ENCODE measurements around the gene PRPF6. TPM values are rescaled to one million over a fixed set of nuclear protein-coding genes. Genes with fewer than 3 reads are reported as not detected.

Gene PRPF6
- total RNA-seq, 1 donor from 2014 or later = 52.6 TPM

DNA sequence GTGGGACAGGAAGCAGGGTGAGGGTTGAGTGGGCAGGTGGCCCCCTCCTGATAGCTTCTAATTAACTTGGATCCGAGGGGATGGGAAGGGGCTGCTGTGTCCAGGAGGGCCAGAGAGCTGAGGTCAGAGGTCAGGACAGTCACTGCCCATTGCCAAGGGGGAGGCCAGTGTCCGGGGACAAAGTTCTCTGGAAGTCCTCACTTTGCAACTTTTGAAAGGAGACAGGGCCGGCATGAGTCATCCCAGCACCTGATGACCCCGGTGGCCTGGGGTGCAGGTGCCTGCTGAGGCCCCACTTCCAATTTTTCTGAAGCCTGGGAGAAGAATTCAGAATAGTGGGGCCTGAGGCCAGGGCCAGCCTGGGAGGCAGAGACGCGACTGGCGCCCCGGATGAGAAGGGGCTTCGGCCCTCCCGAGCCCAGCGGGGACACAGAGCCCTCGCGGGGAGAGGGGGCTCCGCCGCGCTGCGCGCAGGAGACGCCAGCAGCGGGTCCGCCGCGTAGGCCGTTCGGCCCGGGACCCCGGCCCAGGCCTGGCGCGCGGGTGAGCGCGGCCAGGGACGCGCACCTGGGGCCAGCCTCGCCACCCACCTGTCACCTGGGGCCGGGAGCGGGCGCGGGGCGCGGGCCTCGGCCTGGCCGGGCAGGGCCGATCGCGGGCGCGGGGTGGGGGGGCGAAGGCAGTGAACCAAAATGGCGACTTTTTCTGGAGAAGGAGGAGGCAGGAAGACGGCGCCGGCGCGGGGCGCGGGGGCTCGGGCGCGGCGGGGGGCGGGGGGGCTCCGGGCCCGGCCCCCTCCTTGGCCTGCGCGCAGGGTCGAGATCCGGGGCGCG, 11.8 kb upstream of the PRPF6 start:
- Histone ChIP-seq H3K9me3 (ENCODE audit: insufficient read depth, low read depth, low read length) (peaks cover 30% of the 10 kb centered on the region), H4K20me1 (ENCODE audit: insufficient read depth, low read length) (no peaks in the 10 kb centered on the region), H3K27me3 (ENCODE audit: insufficient read depth, low read length) (no peaks in the 10 kb centered on the region), H3K36me3 (ENCODE audit: insufficient read depth, low read length) (peaks cover 4% of the 10 kb centered on the region), H3K4me2 (ENCODE audit: low read length) (peak overlapping the region; percentile 95), H3K9ac (ENCODE audit: low read length) (peak overlapping the region; percentile 86), H3K4me3 (ENCODE audit: insufficient read depth, low read depth, low read length) (peak overlapping the region; percentile 67), H2AFZ (ENCODE audit: low read depth, low read length) (peak overlapping the region; percentile 47), H3K27ac (ENCODE audit: low read depth, low read length) (peak overlapping the region; percentile 33), H3K4me1 (ENCODE audit: insufficient read depth, low read length) (peaks cover 13% of the 10 kb centered on the region), H3K79me2 (ENCODE audit: insufficient read depth, low read length) (peaks cover 24% of the 10 kb centered on the region)
- DNase-seq (ENCODE audit: low read depth) (no peak), FAIRE-seq (no peak)
- Mint-ChIP-seq H3K4me3 (ENCODE audit: unreplicated experiment) (peak overlapping the region; percentile 86), H3K9me3 (ENCODE audit: unreplicated experiment) (no peaks in the 10 kb centered on the region), H3K4me1 (ENCODE audit: low read depth, unreplicated experiment) (peaks cover 5% of the 10 kb centered on the region), H3K27ac (ENCODE audit: unreplicated experiment) (peak overlapping the region; percentile 88), H3K36me3 (ENCODE audit: low read depth, unreplicated experiment) (no peaks in the 10 kb centered on the region), H3K27me3 (ENCODE audit: low read depth, unreplicated experiment) (no peaks in the 10 kb centered on the region)
- TF ChIP-seq EZH2 (IDR thresholded peaks at IDR 0.05; ENCODE audit: insufficient read depth, low read length) (no peak), CTCF (IDR thresholded peaks at IDR 0.05; ENCODE audit: insufficient read depth, low read depth, low read length) (no peak)

DNA sequence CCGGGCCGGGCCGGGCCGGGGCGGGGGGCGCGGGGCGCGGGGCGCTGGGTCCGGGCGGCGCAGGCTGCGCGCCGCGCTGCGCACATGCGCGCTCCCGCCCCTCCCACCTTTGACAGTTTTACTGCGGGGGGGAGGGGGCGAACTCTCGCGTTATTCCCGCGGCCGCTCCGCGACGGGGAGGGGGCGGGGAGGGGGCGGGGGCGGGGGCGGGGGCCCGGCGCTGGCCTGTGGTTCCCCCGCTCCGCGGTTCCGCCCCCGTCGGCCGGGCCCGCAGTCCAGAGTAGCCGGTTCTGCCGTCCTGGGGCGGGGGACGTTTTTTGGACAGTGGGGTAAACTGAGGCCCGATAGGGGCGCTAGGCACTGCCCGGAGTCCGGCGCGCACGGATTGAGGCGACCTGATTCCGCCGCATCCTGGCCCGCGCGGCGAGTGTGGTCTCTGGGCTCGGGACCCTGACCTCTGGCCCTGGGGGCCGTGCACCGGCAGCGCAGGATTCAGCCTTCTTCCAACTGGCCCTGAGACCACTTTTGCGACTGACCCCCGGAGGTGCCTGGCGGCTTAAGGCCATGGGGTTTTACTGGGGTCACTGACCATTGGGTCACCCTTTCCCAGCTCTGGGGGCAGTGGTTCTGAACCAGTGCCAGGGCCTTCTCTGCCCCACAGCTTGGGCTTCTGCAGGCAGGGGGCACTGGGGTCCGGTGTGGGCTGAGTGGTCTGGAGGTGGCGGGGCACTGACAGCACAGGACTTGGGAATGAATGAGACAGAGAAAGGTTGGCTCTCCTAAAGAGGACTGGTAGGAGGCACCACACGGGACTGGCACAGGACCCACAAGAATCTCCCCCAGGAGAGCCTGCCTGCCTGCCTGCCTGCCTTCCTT, 10.9 kb upstream of the PRPF6 start, which contains the start of gene ZNF512B:
Gene ZNF512B, minus strand, starts transcription at position 93 of the 876 bp plus-strand sequence. CDS start 1,980 bp downstream, outside the sequence.
- peaks cover 2% of the 10 kb centered on the region for H3K36me3 Mint-ChIP-seq (ENCODE audit: low read depth, unreplicated experiment)
- Histone ChIP-seq H3K4me2 (ENCODE audit: low read length) (peak within 1 kb of the TSS; percentile 95), H3K4me3 (ENCODE audit: insufficient read depth, low read depth, low read length) (peak within 1 kb of the TSS; percentile 67), H3K27me3 (ENCODE audit: insufficient read depth, low read length) (no peaks in the 10 kb centered on the region), H3K9me3 (ENCODE audit: insufficient read depth, low read depth, low read length) (peaks cover 24% of the 10 kb centered on the region), H3K79me2 (ENCODE audit: insufficient read depth, low read length) (peaks cover 24% of the 10 kb centered on the region), H3K36me3 (ENCODE audit: insufficient read depth, low read length) (peaks cover 2% of the 10 kb centered on the region), H2AFZ (ENCODE audit: low read depth, low read length) (peak within 1 kb of the TSS; percentile 77), H3K27ac (ENCODE audit: low read depth, low read length) (peak within 1 kb of the TSS; percentile 33), H3K9ac (ENCODE audit: low read length) (peak within 1 kb of the TSS; percentile 86), H4K20me1 (ENCODE audit: insufficient read depth, low read length) (no peaks in the 10 kb centered on the region), H3K4me1 (ENCODE audit: insufficient read depth, low read length) (peaks cover 20% of the 10 kb centered on the region)
- H3K27me3 Mint-ChIP-seq (ENCODE audit: low read depth, unreplicated experiment) = no peaks in the 10 kb centered on the region
- peaks cover 5% of the 10 kb centered on the region for H3K4me1 Mint-ChIP-seq (ENCODE audit: low read depth, unreplicated experiment)
- H3K27ac Mint-ChIP-seq (ENCODE audit: unreplicated experiment) = peak within 1 kb of the TSS; percentile 88
- TF ChIP-seq EZH2 (IDR thresholded peaks at IDR 0.05; ENCODE audit: insufficient read depth, low read length) (no peak), CTCF (IDR thresholded peaks at IDR 0.05; ENCODE audit: insufficient read depth, low read depth, low read length) (no peak)
- FAIRE-seq (no peak), DNase-seq (ENCODE audit: low read depth) (no peak)
- H3K9me3 Mint-ChIP-seq (ENCODE audit: unreplicated experiment) = no peaks in the 10 kb centered on the region
- H3K4me3 Mint-ChIP-seq (ENCODE audit: unreplicated experiment) = peak within 1 kb of the TSS; percentile 86
